Ovary (tissue), 9 donors: ENCODE measurements around the gene CEMP1. TPM values are rescaled to one million over a fixed set of nuclear protein-coding genes. Genes with fewer than 3 reads are reported as not detected.

ENCODE experiments used
- DNase-seq, 5 donors: peaks; one replicate each; pipeline ENCODE4 v3.0.0-alpha.2; 2019 to 2020
- H3K27ac ChIP-seq, 2 donors: fragments of 200-600 bp; one replicate each; pipeline versions ENCODE4 v1.5.1 to v1.8.0; 2019 to 2022
- H3K27me3 ChIP-seq: fragments of 200-600 bp; one replicate; pipeline ENCODE4 v1.8.0; 2022
- H3K36me3 ChIP-seq: fragments of 200-600 bp; sonication (generic); one replicate; pipeline ENCODE4 v1.5.1; 2019
- H3K4me1 ChIP-seq: one replicate; pipeline ENCODE4 v1.8.1; 2013; ENCODE audit warnings: mild to moderate bottlenecking, moderate library complexity; ENCODE audit not compliant: insufficient read depth
- H3K4me3 ChIP-seq: fragments of 200-600 bp; sonication (generic); one replicate; pipeline ENCODE4 v1.5.1; 2017
- H3K9me3 ChIP-seq, 2 donors: fragments of 200-600 bp in 1 of 2; sonication (generic) in 1 of 2; one replicate each; pipeline versions ENCODE4 v1.5.1 to v1.8.1; 2013 to 2019; ENCODE audit warnings: mild to moderate bottlenecking in 1 of 2, moderate library complexity in 1 of 2
- EP300 ChIP-seq: sonication (generic); formaldehyde crosslinking; IDR thresholded peaks from one replicate; pipeline ENCODE4 v1.6.1; 2017; ENCODE audit warnings: antibody characterized with exemption
- POLR2A ChIP-seq: fragments of 450-650 bp; IDR thresholded peaks from one replicate; pipeline ENCODE4 v1.6.1; 2017; ENCODE audit warnings: antibody characterized with exemption, mild to moderate bottlenecking, moderate library complexity
- WGBS, 3 donors: extraction: QIAGEN DNeasy Blood & Tissue Kit in 1 of 3; methylation state at CpG; one replicate each; pipeline versions ENCODE4 v1.1.5 to v1.1.7; 2013 to 2017; 5-methylcytosine and 5-hydroxymethylcytosine counted together
- intact Hi-C, 4 donors: fragments of 100-400 bp; cut with DNase I; formaldehyde crosslinking; loops; one replicate each; pipeline versions ENCODE4 v1.11.0 to v1.15.1; 2022 to 2023
- polyA plus RNA-seq, 2 donors: library from polyadenylated mRNA; stranded (reverse); fragments of 200-250 nt in 1 of 2; fragments of 350-450 nt in 1 of 2; fragmentation: Illumina TruSeq in 1 of 2; extraction: RNeasy Lipid Tissue Mini Kit (QIAGEN cat#74804) in 1 of 2; gene quantifications; one replicate each; pipeline ENCODE4 v1.2.3, GENCODE V29; 2013 to 2014
- total RNA-seq, 7 donors: library from RNA; depleted of rRNA in 2 of 7; stranded (reverse); fragments of >200 nt in 2 of 7; fragmentation: NEBNext Ultra II Directional in 3 of 7; extraction: Animal tissue kit (Norgen Biotek cat#: 25700) in 3 of 7; gene quantifications; one replicate each; pipeline versions ENCODE4 v1.1.0 to v1.2.4, GENCODE V29; 2016 to 2023
- TF ChIP-seq, protein P1 (sequence below), 3 donors: fragments of 450-650 bp in 2 of 3; fragments of 200-600 bp in 1 of 3; IDR thresholded peaks; one replicate each; pipeline versions ENCODE4 v1.5.1 to v1.8.0; 2016 to 2022; ENCODE audit warnings: antibody characterized with exemption in 3 of 3, mild to moderate bottlenecking in 1 of 3
- donor health status: DM: no; HTN: no; CAD: no; lungs with moderate emphysema.
- donor health status: DM: no; HTN: no; CAD: no.
- donor health status: Bipolar disorder and iron deficiency.
- donor health status: DM: yes; HTN: yes; CAD: no.
- donor health status: DM: no; HTN: no; CAD: no.
- donor health status: DM: yes; HTN: yes; CAD: no.

The CEMP1 gene
- total and polyA plus RNA-seq, 9 donors, result 0.33 to 1.0 (median 0.37) TPM; not detected in 4

DNA sequence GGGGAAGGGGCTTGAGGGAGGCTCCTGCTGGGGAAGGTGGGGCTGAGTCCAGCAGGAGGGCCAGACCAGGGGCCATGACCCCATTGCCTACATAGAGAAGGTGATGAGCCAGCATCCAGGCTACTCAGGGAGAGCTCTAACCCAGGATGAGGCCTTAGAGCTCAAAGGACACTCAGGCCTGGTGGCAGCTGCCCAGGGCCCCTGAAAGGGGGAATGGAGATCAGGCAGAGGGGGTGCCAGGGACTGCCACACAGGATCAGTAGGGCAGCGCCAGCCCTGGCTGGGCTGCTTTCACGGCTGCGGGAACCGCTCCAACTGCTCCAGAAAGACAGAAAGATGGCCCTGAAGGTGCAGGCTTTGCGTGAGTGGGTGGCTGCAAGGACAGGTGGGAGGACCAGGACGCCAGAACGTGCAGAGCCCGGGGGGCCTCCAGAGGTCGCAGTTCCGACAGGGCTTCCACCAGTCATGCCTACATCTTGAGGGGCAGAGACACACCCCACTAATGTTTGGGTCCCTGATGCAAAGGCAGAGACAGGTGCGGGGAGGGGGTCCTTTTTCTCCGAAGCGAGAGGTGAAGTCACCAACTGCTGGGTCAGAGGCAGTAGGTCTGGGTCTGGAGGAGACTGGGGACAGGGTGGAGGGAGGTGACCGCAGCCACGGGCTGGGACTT is 18.3 kb downstream of the CEMP1 start:
- H3K4me1 ChIP-seq, result peaks cover 18% of the 10 kb centered on the region
- intact Hi-C loops, result no loop called here
- H3K36me3 ChIP-seq, result no peaks in the 10 kb centered on the region
- DNase-seq, result peak in 3 of 5 donors; percentile 50 to 62 (median 57)
- H3K27ac ChIP-seq, result peak overlapping the region; percentile 94 to 96
- 27 to 38% (median 31%) methylated on average over 15 of the region's 15 CpGs for WGBS, 3 donors
- H3K4me3 ChIP-seq, result peak overlapping the region; percentile 92
- no peaks in the 10 kb centered on the region for H3K27me3 ChIP-seq
- TF ChIP-seq, protein P1, sequence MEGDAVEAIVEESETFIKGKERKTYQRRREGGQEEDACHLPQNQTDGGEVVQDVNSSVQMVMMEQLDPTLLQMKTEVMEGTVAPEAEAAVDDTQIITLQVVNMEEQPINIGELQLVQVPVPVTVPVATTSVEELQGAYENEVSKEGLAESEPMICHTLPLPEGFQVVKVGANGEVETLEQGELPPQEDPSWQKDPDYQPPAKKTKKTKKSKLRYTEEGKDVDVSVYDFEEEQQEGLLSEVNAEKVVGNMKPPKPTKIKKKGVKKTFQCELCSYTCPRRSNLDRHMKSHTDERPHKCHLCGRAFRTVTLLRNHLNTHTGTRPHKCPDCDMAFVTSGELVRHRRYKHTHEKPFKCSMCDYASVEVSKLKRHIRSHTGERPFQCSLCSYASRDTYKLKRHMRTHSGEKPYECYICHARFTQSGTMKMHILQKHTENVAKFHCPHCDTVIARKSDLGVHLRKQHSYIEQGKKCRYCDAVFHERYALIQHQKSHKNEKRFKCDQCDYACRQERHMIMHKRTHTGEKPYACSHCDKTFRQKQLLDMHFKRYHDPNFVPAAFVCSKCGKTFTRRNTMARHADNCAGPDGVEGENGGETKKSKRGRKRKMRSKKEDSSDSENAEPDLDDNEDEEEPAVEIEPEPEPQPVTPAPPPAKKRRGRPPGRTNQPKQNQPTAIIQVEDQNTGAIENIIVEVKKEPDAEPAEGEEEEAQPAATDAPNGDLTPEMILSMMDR (IDR thresholded peaks at IDR 0.05), result no peak
- TF ChIP-seq EP300 (no peak), POLR2A (no peak)
- no peaks in the 10 kb centered on the region for H3K9me3 ChIP-seq

DNA sequence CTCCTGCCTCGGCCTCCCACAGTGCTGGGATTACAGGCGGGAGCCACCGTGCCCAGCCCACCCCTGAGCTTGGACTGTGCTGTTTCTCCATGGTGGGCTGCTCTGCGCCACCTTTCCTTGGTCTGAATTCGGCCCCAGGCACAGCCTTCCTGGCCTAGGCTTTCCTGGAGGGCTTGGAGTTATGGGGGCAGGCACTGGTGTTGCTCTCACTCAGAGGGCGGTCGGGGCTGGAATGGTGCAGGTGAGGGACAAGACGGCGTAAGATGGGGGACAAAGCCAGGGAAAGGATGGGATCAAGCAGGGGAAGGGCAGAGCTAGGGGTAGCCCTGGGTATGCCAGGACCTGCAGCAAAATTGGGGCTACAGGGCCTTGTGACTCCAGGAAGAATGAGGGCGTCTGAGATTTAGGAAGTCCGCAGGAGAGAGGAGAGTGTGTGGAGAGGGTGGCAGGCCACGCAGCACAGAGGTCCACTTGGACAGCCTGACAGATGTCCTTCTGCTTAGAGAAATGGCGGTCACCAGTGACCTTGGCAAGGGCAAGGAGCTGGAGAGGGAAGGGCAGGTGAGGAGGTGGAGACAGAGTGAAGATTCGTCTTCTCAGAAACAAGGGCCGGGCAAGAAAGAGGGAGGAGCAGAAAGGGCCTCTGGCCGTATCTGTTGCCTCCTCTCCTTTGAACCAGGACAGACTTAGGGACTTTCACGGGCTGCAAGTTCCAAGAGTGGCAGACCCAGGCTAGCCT is 19.0 kb downstream of the CEMP1 start:
- H3K9me3 ChIP-seq, result no peaks in the 10 kb centered on the region
- no peak overlapping the region for H3K27ac ChIP-seq
- H3K4me1 ChIP-seq, result peaks cover 17% of the 10 kb centered on the region
- 85 to 91% (median 90%) methylated on average over 17 of the region's 17 CpGs for WGBS, 3 donors
- DNase-seq, result peak in 2 of 5 donors; percentile 20 to 34
- intact Hi-C loops, result no loop called here
- TF ChIP-seq POLR2A (no peak), EP300 (no peak)
- TF ChIP-seq, protein P1 (IDR thresholded peaks at IDR 0.05), result no peak
- no peaks in the 10 kb centered on the region for H3K36me3 ChIP-seq
- no peaks in the 10 kb centered on the region for H3K27me3 ChIP-seq
- no peak overlapping the region for H3K4me3 ChIP-seq

DNA sequence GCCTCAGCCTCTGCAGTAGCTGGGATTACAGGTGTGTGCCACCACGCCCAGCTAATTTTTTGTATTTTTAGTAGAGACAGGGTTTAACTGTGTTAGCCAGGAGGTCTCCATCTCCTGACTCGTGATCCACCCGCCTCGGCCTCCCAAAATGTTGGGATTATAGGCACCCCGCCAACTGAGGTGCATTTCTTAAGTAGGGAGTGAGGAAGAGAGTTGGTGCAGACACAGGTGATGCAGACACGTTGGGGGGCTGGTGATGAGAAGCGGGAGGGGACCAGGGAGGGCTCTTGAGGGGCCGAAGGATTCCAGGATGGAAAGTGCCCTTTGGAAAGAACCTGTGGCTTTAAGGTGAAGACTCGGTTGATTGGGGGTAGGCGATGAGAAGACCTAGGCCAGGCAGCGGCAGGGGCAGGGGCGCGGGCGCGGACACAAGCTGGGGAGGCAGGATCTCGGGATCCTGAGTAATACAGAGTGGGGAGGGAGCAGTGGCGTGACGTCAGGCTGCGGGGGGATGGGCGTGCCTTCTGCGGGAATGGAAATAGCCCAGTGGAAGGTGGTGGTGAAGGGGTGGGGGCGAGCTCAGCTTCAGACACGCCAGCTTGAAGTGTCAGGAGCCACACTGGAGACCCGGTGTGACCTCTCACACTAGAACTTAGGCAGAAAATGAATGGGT is 19.9 kb downstream of the CEMP1 start:
- WGBS, 3 donors, result 26 to 29% (median 27%) methylated on average over 24 of the region's 24 CpGs
- Histone ChIP-seq H3K36me3 (no peaks in the 10 kb centered on the region), H3K4me3 (no peak overlapping the region), H3K9me3 (no peaks in the 10 kb centered on the region), H3K4me1 (peaks cover 9% of the 10 kb centered on the region), H3K27me3 (no peaks in the 10 kb centered on the region), H3K27ac (no peak overlapping the region)
- DNase-seq, result peak; percentile 80 to 91 (median 87)
- TF ChIP-seq POLR2A, result no peak
- TF ChIP-seq EP300, result no peak
- TF ChIP-seq, protein P1 (IDR thresholded peaks at IDR 0.05), result no peak
- intact Hi-C loops, result no loop called here

DNA sequence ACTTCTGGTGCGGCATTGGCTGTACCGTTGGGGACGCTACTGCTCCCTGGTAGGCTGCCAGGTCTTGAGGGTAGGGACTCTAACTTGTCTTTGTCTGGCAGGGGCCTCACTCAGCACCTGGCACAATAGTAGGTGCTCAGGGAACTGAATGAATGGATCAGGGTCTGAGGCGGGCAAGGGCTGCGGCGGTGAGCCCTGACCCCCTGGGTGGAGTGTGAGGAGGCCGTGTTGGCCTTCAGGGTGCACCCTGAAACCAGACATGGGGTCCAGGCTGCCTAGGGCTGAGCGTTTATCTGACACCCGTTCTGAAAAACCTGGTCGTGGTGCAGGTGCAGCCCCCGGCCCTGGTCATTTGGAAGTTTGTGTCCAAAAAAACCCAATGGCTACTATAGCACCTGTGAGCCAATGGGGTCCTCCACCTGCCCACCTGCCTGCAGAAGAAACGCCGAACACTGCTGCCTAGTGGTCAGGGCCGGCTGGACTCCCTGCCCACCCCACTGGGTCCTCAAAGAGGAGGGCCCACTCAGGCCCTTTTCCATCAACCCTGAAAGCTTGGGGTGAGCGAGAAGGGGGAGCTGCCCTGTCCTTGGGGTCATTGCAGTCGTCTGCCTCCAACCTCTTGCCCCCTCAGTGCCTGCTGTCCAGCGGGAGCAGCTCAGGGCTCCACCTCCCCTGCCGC is 22.3 kb downstream of the CEMP1 start:
- intact Hi-C loops, result loop anchor here in 2 of 4 donors (10.0 kb wide), 2 partner anchors 74 to 84 kb away; partner anchors contain the start of gene CCNF (in 1 of the 2)
- TF ChIP-seq EP300 (no peak), POLR2A (no peak)
- TF ChIP-seq, protein P1 (IDR thresholded peaks at IDR 0.05), result no peak
- peak in 1 of 5 donors; percentile 34 for DNase-seq
- WGBS, 3 donors, result 82 to 86% (median 84%) methylated on average over 15 to 18 of the region's 18 CpGs
- Histone ChIP-seq H3K4me3 (no peak overlapping the region), H3K27me3 (no peaks in the 10 kb centered on the region), H3K36me3 (no peaks in the 10 kb centered on the region), H3K27ac (no peak overlapping the region), H3K4me1 (no peaks in the 10 kb centered on the region), H3K9me3 (no peaks in the 10 kb centered on the region)
